Upper lobe of left lung (tissue), 4 donors: ENCODE measurements around the gene EGFL8.

Source experiments
- CTCF ChIP-seq, 6 experiments: fragments of 450-650 bp in 4 of 6; fragments of 200-600 bp in 2 of 6; sonication (generic) in 2 of 6; IDR thresholded peaks; one replicate each; pipeline ENCODE4 v1.5.1; 2016 to 2019; ENCODE audit warnings: antibody characterized with exemption in 6 of 6
- POLR2AphosphoS5 ChIP-seq, 2 donors: sonication (generic); formaldehyde crosslinking; IDR thresholded peaks; one replicate each; pipeline ENCODE4 v1.5.1; 2017; ENCODE audit warnings: antibody characterized with exemption in 2 of 2

GRCh38 chr6:32216285-32216684, 51.9 kb downstream of the EGFL8 start:
- TF ChIP-seq CTCF (IDR thresholded peaks at IDR 0.05): no peak
- no peak for TF ChIP-seq POLR2AphosphoS5 (IDR thresholded peaks at IDR 0.05)
